ENCODE data around the gene EPHA8.

The EPHA8 gene

DNA sequence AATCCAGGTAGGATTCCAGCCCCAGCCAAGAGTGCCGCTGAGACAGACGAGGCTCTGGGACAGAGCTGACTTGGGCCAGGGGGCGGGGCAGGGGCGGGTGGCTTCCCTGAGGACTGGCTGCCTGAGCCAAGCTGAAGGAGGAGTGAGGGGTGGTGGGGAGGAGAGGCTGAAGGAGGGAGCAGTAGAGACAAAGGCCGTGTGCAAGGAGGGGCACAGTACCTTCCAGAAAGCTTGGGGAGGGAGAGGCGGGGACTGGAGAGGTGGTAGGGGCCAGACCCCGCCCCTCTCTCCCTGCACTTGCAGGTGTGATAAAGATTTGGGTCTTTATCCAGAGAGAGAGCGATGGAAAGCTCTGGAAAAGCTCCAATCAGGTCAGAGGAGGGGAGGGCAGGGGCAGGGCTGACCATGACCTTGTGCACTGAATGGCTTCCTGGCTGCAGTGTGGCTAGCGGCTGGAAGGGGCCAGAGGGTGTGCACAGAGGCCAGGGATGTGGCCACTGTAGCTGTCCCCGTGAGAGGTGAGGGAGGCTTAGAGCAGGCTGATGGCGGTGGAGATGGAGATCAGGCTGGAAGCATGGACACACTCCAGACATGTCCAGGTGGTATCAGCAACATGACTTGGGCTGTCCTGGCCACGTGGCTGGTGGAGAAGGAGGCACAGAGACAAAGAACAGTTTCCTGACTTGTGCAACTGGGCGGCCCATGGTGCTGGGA, 6.7 kb upstream of the EPHA8 start:
- H3K4me3 ChIP-seq (ENCODE audit: control insufficient read depth, low read depth, low read length), result no peak overlapping the region
- TF ChIP-seq CTCF (conservative IDR thresholded peaks at IDR 0.05; ENCODE audit: control insufficient read depth, insufficient read depth, low read depth, low read length), result no peak
- no peak for DNase-seq (ENCODE audit: low read depth)

DNA sequence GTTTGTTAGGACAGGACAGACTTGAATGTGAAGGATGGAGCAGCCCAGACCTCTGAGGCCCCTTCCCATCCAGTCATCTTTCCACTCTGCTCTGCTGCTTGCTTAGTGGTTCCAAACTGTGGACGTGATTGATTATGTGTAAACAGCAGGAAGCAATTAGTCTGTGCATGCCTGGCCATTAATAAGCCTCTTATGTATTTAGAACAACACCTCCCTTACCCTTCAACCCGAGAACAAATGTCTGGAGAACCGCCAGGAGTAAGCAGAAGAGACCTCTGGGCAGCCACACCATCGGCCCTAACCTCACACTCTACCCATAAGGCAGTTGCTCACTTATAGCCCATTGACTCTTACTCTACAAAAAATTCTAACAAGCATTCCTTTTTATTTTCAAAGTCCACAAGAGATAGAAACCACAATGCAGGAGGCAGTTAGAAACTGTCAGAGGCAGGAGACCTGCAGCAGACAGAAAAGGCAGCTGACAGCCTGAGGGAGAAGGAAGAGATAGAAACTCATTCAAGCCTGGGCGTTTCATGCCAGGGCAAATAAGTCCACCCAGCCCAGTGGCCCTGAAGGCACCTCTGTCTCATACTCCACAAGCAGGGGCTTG, 5.8 kb upstream of the EPHA8 start:
- no peak overlapping the region for H3K4me3 ChIP-seq (ENCODE audit: control insufficient read depth, low read depth, low read length)
- TF ChIP-seq CTCF (conservative IDR thresholded peaks at IDR 0.05; ENCODE audit: control insufficient read depth, insufficient read depth, low read depth, low read length), result no peak
- DNase-seq (ENCODE audit: low read depth), result peak; percentile 22

DNA sequence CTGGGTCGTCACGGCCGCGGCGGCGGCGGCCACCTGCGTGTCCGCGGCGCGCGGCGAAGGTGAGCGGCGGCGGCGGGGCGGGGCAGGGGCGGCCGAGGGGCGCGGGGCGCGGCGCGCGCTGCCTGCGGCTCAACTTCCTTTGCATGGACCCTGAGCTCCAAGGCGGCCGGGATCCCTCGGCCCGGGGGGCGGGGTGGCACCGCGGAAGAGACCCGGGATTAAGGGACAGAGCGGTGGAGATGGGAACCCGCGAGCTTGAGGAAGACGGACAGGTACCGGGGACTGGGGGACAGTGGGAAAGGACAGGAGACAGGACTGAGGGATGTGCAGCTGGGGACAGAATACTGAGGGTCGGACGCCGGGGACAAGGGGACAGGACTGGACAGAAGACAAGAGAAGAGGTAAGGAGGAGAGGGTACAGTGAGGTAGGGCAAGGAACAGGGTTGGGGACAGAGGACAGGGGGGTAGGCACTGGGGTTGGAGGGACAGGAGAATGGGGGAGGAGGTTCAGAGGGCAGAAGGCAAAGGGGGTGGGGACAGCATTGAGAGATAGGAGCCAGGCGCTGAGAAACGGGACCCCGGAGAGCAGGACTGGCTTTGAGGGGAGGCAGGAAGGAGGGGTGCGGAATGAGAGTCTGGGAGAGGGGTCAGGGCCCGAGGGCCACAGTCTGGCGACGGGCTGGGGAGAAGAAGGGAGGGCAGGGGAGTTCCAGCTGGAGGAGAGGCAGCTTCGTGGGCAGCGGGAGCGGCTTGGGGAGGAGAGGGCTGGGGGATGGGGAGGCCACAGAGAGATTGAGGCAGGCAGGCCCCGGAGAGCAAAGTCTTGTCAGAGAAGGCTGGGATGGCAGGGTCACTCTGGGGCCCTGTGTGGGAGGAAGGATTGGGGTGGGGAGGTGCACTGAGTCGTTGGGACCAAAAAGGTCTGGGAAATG, 648 bp downstream of the EPHA8 start:
- TF ChIP-seq CTCF (conservative IDR thresholded peaks at IDR 0.05; ENCODE audit: control insufficient read depth, insufficient read depth, low read depth, low read length), result no peak
- no peak overlapping the region for H3K4me3 ChIP-seq (ENCODE audit: control insufficient read depth, low read depth, low read length)
- no peak for DNase-seq (ENCODE audit: low read depth)

GRCh38 chr1:22566161-22566560, 2.9 kb downstream of the EPHA8 start:
- no peak overlapping the region for H3K4me3 ChIP-seq (ENCODE audit: control insufficient read depth, low read depth, low read length)
- TF ChIP-seq CTCF (conservative IDR thresholded peaks at IDR 0.05; ENCODE audit: control insufficient read depth, insufficient read depth, low read depth, low read length), result no peak
- DNase-seq (ENCODE audit: low read depth), result no peak

GRCh38 chr1:22567197-22567596, 3.9 kb downstream of the EPHA8 start:
- no peak for TF ChIP-seq CTCF (conservative IDR thresholded peaks at IDR 0.05; ENCODE audit: control insufficient read depth, insufficient read depth, low read depth, low read length)
- H3K4me3 ChIP-seq (ENCODE audit: control insufficient read depth, low read depth, low read length), result no peak overlapping the region
- DNase-seq (ENCODE audit: low read depth), result no peak

- no peak for TF ChIP-seq CTCF (conservative IDR thresholded peaks at IDR 0.05; ENCODE audit: control insufficient read depth, insufficient read depth, low read depth, low read length)
- DNase-seq (ENCODE audit: low read depth), result no peak
- H3K4me3 ChIP-seq (ENCODE audit: control insufficient read depth, low read depth, low read length), result no peak overlapping the region
These were observed 4.7 kb downstream of the EPHA8 start for GRCh38 chr1:22567994-22568393.

All from fibroblast of mammary gland (primary cell).